Measurements from ENCODE around the gene NAA35.

DNA sequence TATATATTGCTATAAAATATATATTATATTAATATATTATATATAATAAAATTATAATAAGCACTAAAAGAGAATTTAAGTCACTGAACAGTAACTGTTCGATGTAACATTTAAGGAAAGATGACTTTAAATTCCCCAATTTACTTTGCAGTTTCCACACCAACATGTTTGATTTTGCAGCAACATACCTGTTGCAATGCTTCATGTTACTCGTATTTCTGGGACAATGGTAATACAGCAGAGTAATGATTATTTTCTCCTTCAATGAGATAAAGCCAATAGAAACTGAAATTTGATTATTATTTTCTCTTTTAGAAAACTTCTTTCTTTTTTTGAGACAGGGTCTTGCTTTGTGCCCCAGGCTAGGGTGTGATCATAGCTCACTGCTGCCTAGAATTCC lies 9.5 kb upstream of the NAA35 start:
- no peak for TF ChIP-seq EZH2 (IDR thresholded peaks at IDR 0.05; ENCODE audit: insufficient read depth, poor library complexity, severe bottlenecking)
- no peak for TF ChIP-seq EZH2phosphoT487 (IDR thresholded peaks at IDR 0.05; ENCODE audit: insufficient read depth, low read depth)

Data from GM23248 (cell line).